NCI-H2196 (cell line): ENCODE data around the gene PAN2.
"Not testable (repeated sequence)": the region's sequence is repeated elsewhere in the genome, so short reads cannot be mapped to it uniquely, and the experiment has no call there.

ENCODE experiments used
- DNase-seq: peaks from one replicate; lab custom pipeline; 2025; ENCODE audit not compliant: unreplicated experiment; lab: John Stamatoyannopoulos, UW

Gene PAN2

GRCh38 chr12:56315249-56315621, 18.6 kb downstream of the PAN2 start:
- DNase-seq: no peak

GRCh38 chr12:56311003-56311402, 22.8 kb downstream of the PAN2 start:
- no peak for DNase-seq

- DNase-seq: no peak
These were observed 25.1 kb downstream of the PAN2 start for GRCh38 chr12:56308714-56309113.

GRCh38 chr12:56307221-56307965, 26.4 kb downstream of the PAN2 start:
- DNase-seq: no peak

- DNase-seq: no peak
These were observed 28.8 kb downstream of the PAN2 start for GRCh38 chr12:56304872-56305590.

- DNase-seq: no peak
These were observed 29.5 kb downstream of the PAN2 start for GRCh38 chr12:56304276-56304675.

GRCh38 chr12:56300644-56301464, 32.9 kb downstream of the PAN2 start:
- no peak for DNase-seq

- peak; percentile 98 for DNase-seq
These were observed 33.8 kb downstream of the PAN2 start, which contains the start of gene CS for GRCh38 chr12:56299853-56300643. CS (minus strand) TSS chr12:56300330; CDS start chr12:56300201, 129 bp downstream.

GRCh38 chr12:56299308-56299852, 34.4 kb downstream of the PAN2 start:
- DNase-seq: no peak

- no peak for DNase-seq
These were observed 35.0 kb downstream of the PAN2 start for GRCh38 chr12:56298828-56299227.

- no peak for DNase-seq
These were observed 36.4 kb downstream of the PAN2 start for GRCh38 chr12:56297400-56297799.

GRCh38 chr12:56296295-56296694, 37.5 kb downstream of the PAN2 start:
- DNase-seq: no peak

GRCh38 chr12:56293795-56294194, 40.0 kb downstream of the PAN2 start:
- DNase-seq: no peak

GRCh38 chr12:56288705-56289387, 45.0 kb downstream of the PAN2 start:
- no peak for DNase-seq

GRCh38 chr12:56286044-56286830, 47.6 kb downstream of the PAN2 start:
- DNase-seq: no peak

- DNase-seq: not testable (repeated sequence)
These were observed 49.5 kb downstream of the PAN2 start for GRCh38 chr12:56284263-56284662.

- DNase-seq: no peak
These were observed 51.2 kb downstream of the PAN2 start for GRCh38 chr12:56282579-56282978.

GRCh38 chr12:56282030-56282429, 51.8 kb downstream of the PAN2 start:
- no peak for DNase-seq

- no peak for DNase-seq
These were observed 53.0 kb downstream of the PAN2 start for GRCh38 chr12:56280849-56281248.
